ENCODE results near the gene MYO9B.

MYO9B gene

GRCh38 chr19:17246681-17247425, 171.3 kb downstream of the MYO9B start:
- no peaks in the 10 kb centered on the region for H3K9me3 Mint-ChIP-seq
- no peaks in the 10 kb centered on the region for H3K36me3 Mint-ChIP-seq
- peaks cover 70% of the 10 kb centered on the region for H3K27me3 Mint-ChIP-seq
- CTCF ChIA-PET: no interaction called here
- no peak for DNase-seq
- H3K4me3 Mint-ChIP-seq: peak overlapping the region; percentile 35
- peaks cover 10% of the 10 kb centered on the region for H3K4me1 Mint-ChIP-seq
- H3K27ac Mint-ChIP-seq: no peak overlapping the region

DNA sequence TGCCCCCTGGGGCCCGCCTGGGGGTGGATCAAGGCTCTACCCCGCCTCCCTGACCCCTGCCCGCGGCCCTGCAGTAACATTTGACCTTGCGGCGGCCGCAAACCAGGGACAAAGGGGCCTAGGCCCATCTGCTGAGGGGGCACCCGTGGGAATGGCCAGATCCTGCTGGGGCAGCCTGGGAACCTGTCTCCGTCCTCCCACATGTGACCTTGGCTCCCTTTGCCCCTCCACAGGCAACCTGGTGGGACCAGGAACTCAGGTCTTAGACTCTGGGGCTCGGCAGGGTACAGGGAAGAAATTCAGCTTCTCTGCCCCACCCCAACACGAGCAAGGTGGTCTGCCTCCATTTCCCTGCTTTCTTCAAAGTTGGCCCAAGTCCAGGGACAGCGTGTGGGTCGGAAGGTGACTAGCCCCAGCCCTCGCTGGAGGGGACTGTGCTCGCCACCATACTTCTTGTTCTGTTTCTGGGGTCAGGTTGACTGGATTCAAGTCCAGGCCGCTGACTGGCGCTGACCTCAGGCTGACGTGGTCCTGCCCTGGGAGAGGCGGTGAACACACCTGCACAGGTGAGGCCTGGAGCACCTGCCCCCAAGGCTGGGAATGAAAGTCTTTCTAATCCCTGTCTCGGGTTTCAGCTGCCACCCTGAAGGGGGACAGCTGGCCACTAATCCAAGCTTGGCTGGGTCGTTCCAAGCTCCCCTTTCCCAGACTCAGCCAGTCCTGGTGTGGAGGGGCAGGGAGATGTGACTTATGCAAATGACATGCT, 172.6 kb downstream of the MYO9B start:
- Mint-ChIP-seq H3K27me3 (peaks cover 58% of the 10 kb centered on the region), H3K36me3 (no peaks in the 10 kb centered on the region), H3K4me1 (peaks cover 8% of the 10 kb centered on the region), H3K27ac (no peak overlapping the region), H3K4me3 (no peak overlapping the region), H3K9me3 (no peaks in the 10 kb centered on the region)
- DNase-seq: no peak
- CTCF ChIA-PET: interaction anchor here (0.6 to 2.6 kb wide), 2 partner anchors 12 to 43 kb away, joined by 3 to 12 read pairs; no protein-coding TSS in a partner anchor

DNA sequence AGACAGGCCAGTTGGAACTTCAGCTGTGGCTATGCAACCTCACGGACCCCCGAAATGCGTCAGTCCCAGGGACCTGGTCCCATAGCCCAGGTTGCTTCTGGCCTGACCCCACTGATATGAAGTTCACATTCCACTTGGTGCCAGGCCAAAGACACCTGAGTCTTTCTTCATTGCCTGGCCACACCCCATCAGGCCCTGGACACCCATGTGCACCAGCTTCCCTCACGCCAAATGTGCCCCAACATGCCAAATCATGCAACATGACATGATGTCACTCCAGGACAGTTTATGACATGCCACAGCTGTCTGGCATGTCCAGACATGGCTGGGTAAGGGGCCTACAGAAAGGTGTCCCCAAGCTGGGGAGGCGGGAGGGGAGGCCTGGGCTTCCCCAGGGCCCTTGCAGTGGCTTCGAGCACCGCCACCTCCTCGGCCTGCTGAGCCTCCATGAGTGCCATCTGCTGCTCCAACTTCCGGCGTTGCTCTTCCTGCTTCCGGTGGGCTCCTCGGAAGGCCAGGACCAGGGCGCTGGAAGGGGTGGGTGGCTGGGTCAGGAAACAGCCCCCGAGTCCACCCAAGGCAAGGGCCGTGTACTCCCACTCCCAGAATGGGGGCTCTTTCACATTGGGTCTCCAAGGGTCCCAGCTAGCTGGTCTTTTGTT, 174.4 kb downstream of the MYO9B start:
- peaks cover 8% of the 10 kb centered on the region for H3K4me1 Mint-ChIP-seq
- CTCF ChIA-PET: interaction anchor here (2.6 kb wide), 1 partner anchor 11 kb away, joined by 12 read pairs; no protein-coding TSS in a partner anchor

DNA sequence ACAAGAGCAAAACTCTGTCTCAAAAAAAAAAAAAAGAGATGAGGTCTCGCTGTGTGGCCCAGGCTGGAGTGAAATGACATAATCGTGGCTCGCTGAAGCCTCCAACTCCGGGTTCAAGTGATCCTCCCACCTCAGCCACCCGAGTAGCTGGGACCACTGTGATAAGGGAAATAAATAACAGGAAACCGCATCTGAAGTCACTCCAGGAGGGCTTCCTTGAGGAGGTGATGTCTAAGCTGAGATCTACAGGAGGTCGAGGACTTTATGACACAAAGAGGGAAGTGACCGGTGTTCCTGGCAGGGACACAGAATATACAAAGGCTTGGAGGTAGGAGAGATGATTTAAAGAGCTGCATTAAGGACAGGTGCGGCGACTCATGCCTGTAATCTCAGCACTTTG, 179.1 kb downstream of the MYO9B start:
- DNase-seq: no peak
- Mint-ChIP-seq H3K36me3 (no peaks in the 10 kb centered on the region), H3K4me3 (no peak overlapping the region), H3K27ac (no peak overlapping the region), H3K9me3 (no peaks in the 10 kb centered on the region), H3K27me3 (peaks cover 19% of the 10 kb centered on the region), H3K4me1 (no peaks in the 10 kb centered on the region)
- CTCF ChIA-PET: interaction anchor here (0.7 to 1.3 kb wide), 3 partner anchors 11 to 25 kb away, joined by 3 to 5 read pairs (median 3); no protein-coding TSS in a partner anchor

More for the DNA sequence above, 174.4 kb downstream of the MYO9B start:
- no peak overlapping the region for H3K27ac Mint-ChIP-seq
- no peaks in the 10 kb centered on the region for H3K36me3 Mint-ChIP-seq
- no peak for DNase-seq
- peaks cover 42% of the 10 kb centered on the region for H3K27me3 Mint-ChIP-seq
- no peak overlapping the region for H3K4me3 Mint-ChIP-seq
- H3K9me3 Mint-ChIP-seq: no peaks in the 10 kb centered on the region

- Mint-ChIP-seq H3K9me3 (no peaks in the 10 kb centered on the region), H3K27ac (no peak overlapping the region), H3K36me3 (no peaks in the 10 kb centered on the region), H3K4me3 (no peak overlapping the region), H3K4me1 (no peaks in the 10 kb centered on the region), H3K27me3 (peaks cover 21% of the 10 kb centered on the region)
- CTCF ChIA-PET: interaction anchor here (0.7 to 1.3 kb wide), 3 partner anchors 10 to 25 kb away, joined by 3 to 5 read pairs (median 3); no protein-coding TSS in a partner anchor
- no peak for DNase-seq
These were observed 179.6 kb downstream of the MYO9B start for GRCh38 chr19:17255150-17255621.

DNA sequence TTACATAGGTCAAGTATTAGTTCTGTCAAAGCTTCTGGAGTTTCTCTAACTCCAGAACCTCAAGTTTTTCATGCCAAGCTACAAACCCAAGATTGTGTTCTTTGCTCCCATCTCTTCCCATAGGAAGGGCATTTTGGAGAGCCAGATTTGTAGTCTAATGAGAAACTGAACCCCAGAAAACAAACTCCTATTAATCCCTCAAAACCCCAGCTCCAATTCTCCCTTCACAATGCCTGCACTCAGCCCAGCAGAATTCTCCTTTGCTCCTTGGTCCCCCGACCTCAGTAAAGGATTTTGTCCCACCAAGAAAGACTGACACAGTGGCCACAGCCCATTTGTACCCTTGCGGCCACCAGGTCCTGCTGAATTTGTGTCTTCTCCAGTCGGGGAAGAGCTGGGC, 180.6 kb downstream of the MYO9B start:
- Mint-ChIP-seq H3K4me3 (no peak overlapping the region), H3K9me3 (no peaks in the 10 kb centered on the region), H3K27me3 (peaks cover 26% of the 10 kb centered on the region), H3K27ac (no peak overlapping the region), H3K36me3 (no peaks in the 10 kb centered on the region), H3K4me1 (peaks cover 5% of the 10 kb centered on the region)
- CTCF ChIA-PET: interaction anchor here (0.7 to 1.3 kb wide), 3 partner anchors 21 to 130 kb away, joined by 3 read pairs; no protein-coding TSS in a partner anchor
- no peak for DNase-seq

DNA sequence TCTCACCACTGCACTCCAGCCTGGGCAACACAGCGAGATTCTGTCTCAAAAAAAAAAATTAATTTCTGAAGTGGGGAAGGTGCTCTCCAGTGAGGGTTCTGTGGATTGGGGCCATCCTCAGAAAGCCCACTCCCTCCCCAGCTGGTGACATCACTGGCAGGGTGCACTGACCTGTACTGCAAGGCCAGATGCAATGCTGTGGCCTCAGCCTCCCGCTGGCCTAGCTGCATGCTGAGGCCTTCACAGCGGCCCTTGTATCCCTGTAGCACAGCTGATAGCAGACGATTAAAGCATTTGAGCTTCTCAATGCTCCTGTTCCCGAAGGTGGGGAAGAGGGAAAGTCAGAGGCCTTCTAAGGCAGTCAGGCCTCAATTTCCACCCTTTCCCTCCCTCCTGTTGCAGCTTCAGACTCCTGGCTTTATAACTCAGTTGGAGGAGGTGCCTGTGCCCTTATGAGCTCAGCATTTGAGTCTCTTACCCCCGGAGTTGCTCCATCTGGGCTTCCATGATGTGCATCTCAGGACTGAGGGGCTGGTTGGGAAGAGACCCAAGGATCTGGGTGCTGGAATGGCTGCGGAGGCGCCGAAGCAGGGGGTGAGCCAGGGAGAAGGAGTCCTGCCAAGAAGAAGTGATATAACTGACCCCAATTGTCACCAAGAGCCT, 183.7 kb downstream of the MYO9B start:
- Mint-ChIP-seq H3K27me3 (peaks cover 21% of the 10 kb centered on the region), H3K4me3 (no peak overlapping the region), H3K4me1 (peaks cover 10% of the 10 kb centered on the region), H3K36me3 (no peaks in the 10 kb centered on the region), H3K27ac (no peak overlapping the region), H3K9me3 (no peaks in the 10 kb centered on the region)
- DNase-seq: no peak
- CTCF ChIA-PET: interaction anchor here (1.1 to 1.6 kb wide), 3 partner anchors 16 to 191 kb away, joined by 3 to 10 read pairs (median 4); partner anchors contain the start of gene ANKLE1

GRCh38 chr19:17259934-17260333, 184.4 kb downstream of the MYO9B start:
- H3K9me3 Mint-ChIP-seq: no peaks in the 10 kb centered on the region
- no peak for DNase-seq
- H3K36me3 Mint-ChIP-seq: no peaks in the 10 kb centered on the region
- H3K4me1 Mint-ChIP-seq: peaks cover 17% of the 10 kb centered on the region
- no peak overlapping the region for H3K4me3 Mint-ChIP-seq
- peaks cover 21% of the 10 kb centered on the region for H3K27me3 Mint-ChIP-seq
- CTCF ChIA-PET: interaction anchor here (0.7 to 1.8 kb wide), 11 partner anchors 11 to 206 kb away, joined by 3 to 12 read pairs (median 4); partner anchors contain the start of gene ANKLE1
- H3K27ac Mint-ChIP-seq: no peak overlapping the region

DNA sequence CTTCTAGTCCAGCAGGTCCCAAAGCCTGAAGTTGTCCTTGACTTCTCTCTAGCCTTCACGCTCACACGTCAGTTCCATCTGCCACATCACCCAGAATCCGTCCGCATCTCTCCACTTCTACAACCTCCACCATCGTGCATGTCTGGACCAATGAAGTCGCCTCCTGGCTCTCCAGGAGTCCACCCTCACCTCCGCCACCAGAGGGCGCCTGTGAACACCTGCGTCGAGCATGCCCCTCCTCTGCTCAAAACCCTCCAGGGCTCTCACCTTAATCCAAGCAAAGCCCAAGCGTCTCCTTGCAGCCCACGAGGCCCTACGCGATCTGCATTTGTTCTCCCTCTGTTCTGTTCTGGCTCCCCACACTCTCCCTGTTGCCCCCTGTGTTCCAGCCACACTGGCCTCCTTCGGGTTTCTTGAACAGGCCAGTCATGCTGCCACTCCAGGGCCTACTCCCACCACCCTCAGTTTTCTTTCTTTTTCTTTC, 185.3 kb downstream of the MYO9B start:
- no peaks in the 10 kb centered on the region for H3K9me3 Mint-ChIP-seq
- CTCF ChIA-PET: interaction anchor here (0.6 to 1.8 kb wide), 13 partner anchors 12 to 205 kb away, joined by 3 to 12 read pairs (median 4); partner anchors contain the start of gene ANKLE1
- H3K27ac Mint-ChIP-seq: peak overlapping the region; percentile 5
- peak; percentile 93 for DNase-seq
- H3K4me3 Mint-ChIP-seq: no peak overlapping the region
- peaks cover 14% of the 10 kb centered on the region for H3K27me3 Mint-ChIP-seq
- H3K36me3 Mint-ChIP-seq: no peaks in the 10 kb centered on the region
- peaks cover 21% of the 10 kb centered on the region for H3K4me1 Mint-ChIP-seq

- Mint-ChIP-seq H3K9me3 (no peaks in the 10 kb centered on the region), H3K4me1 (peaks cover 28% of the 10 kb centered on the region), H3K27me3 (peaks cover 14% of the 10 kb centered on the region), H3K27ac (no peak overlapping the region), H3K36me3 (no peaks in the 10 kb centered on the region), H3K4me3 (no peak overlapping the region)
- DNase-seq: no peak
- CTCF ChIA-PET: interaction anchor here (1.2 to 1.8 kb wide), 2 partner anchors 20 to 195 kb away, joined by 3 to 4 read pairs; no protein-coding TSS in a partner anchor
These were observed 187.0 kb downstream of the MYO9B start for GRCh38 chr19:17262557-17262956.
